AG10803 (cell line): ENCODE results near the gene KRTAP10-2.
A peak's percentile ranks its signal among the peaks of the same experiment; 100 is the strongest.
"Not testable (repeated sequence)": the region's sequence is repeated elsewhere in the genome, so short reads cannot be mapped to it uniquely, and the experiment has no call there.

Experiments
- DNase-seq: peaks from one replicate; pipeline ENCODE4 v3.0.0; 2010; ENCODE audit warnings: low read depth
- H3K4me3 ChIP-seq: 2 replicates; pipeline ENCODE4 v1.5.1; 2011; ENCODE audit warnings: mild to moderate bottlenecking, low read length, control low read depth
- TF ChIP-seq, protein P1 (sequence below): conservative IDR thresholded peaks from 2 replicates; pipeline ENCODE4 v1.5.1; 2011; ENCODE audit warnings: mild to moderate bottlenecking, low read length, control low read depth, inconsistent platforms

Gene KRTAP10-2, protein sequence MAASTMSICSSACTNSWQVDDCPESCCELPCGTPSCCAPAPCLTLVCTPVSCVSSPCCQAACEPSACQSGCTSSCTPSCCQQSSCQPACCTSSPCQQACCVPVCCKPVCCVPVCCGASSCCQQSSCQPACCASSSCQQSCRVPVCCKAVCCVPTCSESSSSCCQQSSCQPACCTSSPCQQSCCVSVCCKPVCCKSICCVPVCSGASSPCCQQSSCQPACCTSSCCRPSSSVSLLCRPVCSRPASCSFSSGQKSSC

DNA sequence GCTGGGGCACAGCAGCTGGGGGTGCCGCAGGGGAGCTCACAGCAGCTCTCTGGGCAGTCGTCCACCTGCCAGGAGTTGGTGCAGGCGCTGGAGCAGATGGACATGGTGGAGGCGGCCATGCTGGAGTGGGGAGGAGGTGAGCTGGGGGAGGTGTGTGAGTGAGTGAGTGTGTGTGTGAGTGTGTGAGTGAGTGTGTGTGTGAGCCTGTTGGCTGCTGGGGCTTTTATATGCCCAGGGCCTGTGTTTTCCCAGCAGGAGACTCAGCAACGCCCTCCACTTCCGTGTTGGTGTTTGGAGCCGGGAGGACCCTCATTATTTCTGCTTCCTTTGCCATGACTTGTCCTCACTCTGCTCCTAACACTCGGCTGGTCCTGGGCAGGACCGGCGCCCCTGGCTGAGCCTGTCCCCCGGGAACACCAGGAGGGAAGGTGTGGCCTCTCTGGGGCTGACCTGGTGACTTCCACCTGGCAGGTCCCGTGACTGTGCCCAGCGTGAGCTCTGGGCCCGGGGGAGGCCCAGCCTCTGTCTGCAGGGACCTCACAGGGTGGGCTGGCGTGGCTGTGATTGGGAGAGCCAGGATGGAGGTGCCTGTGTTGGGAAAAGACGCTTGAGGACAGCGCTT is at the start of gene KRTAP10-2:
KRTAP10-2 (minus strand) TSS at position 166 of the 622 bp plus-strand sequence; CDS start at position 119, 47 bp downstream.
- TF ChIP-seq, protein P1, sequence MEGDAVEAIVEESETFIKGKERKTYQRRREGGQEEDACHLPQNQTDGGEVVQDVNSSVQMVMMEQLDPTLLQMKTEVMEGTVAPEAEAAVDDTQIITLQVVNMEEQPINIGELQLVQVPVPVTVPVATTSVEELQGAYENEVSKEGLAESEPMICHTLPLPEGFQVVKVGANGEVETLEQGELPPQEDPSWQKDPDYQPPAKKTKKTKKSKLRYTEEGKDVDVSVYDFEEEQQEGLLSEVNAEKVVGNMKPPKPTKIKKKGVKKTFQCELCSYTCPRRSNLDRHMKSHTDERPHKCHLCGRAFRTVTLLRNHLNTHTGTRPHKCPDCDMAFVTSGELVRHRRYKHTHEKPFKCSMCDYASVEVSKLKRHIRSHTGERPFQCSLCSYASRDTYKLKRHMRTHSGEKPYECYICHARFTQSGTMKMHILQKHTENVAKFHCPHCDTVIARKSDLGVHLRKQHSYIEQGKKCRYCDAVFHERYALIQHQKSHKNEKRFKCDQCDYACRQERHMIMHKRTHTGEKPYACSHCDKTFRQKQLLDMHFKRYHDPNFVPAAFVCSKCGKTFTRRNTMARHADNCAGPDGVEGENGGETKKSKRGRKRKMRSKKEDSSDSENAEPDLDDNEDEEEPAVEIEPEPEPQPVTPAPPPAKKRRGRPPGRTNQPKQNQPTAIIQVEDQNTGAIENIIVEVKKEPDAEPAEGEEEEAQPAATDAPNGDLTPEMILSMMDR = no peak
- DNase-seq = no peak
- H3K4me3 ChIP-seq = no peak within 1 kb of the TSS

DNA sequence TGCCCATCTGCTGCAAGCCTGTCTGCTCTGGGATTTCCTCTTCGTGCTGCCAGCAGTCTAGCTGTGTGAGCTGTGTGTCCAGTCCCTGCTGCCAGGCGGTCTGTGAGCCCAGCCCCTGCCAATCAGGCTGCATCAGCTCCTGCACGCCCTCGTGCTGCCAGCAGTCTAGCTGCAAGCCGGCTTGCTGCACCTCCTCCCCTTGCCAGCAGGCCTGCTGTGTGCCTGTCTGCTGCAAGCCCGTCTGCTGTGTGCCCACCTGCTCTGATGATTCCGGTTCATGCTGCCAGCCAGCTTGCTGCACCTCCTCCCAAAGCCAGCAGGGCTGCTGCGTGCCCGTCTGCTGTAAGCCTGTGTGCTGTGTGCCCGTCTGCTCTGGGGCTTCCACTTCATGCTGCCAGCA is 49.8 kb upstream of the KRTAP10-2 start:
- DNase-seq, H3K4me3 ChIP-seq: not testable (repeated sequence)

DNA sequence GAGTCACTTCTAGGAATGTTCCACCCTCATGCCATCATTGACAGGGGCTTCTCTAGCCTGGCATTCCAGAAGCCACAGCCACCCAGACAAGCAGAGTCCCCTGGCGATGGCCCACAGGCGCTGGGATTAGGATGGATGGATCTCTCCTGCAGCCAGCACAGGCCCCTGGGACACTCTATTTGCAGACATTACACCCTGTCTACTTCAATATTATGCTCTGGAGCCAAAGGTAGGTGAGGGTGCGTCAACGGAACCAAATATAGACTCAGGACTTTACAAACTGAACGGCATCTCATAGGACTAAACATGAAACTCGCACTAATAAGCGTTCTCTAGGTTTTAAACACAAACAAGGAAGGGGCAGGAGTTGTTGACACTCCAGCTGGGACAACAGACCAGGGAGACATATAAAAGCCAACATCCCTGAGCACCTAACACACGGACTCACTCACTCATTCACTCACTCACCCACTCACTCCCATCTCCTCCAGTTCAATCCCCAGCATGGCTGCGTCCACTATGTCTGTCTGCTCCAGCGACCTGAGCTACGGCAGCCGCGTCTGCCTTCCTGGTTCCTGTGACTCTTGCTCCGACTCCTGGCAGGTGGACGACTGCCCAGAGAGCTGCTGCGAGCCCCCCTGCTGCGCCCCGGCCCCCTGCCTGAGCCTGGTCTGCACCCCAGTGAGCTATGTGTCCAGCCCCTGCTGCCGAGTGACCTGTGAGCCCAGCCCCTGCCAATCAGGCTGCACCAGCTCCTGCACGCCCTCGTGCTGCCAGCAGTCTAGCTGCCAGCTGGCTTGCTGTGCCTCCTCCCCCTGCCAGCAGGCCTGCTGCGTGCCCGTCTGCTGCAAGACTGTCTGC is 49.0 kb upstream of the KRTAP10-2 start, which contains the start of gene KRTAP10-7:
KRTAP10-7 (plus strand) TSS at position 480 of the 861 bp plus-strand sequence; CDS start at position 505, 25 bp downstream.
- not testable (repeated sequence) for DNase-seq, H3K4me3 ChIP-seq

DNA sequence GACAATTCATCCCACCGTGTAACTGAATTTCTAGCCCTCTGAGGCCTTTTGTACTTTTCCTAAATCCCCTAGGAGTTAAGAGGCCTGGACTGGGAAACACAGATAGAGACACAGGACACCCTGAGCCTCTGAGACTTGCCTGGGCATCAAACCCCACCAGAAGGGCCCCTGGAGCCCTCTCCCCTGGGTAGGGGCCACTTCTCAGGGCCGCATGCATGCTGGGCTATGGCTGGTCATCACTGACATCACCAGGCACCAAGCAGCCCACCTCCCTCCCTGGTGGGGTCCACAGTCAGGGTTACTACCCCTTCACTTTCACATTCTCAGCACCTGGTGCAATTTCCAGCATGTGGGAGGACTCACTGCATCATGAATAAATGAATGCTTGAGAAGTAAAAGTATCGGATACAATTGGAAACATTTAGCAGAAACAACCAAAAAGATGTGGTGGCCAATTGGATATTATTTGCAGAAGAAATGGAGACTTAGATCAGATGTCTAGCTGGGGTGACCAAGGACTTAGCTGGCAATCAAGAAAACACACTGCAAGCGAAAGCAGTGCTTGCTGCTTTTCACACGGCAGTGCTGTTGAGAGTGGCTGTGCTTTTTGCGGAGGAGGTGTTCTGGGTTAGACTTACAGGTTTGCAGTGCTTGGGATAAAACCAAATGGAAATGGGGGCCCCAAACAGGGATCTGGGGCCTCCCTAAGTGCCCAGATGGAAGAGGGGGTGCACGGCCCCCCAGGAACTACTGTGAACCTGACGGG is 48.1 kb upstream of the KRTAP10-2 start:
- TF ChIP-seq, protein P1 = no peak
- DNase-seq = no peak
- no peak overlapping the region for H3K4me3 ChIP-seq

DNA sequence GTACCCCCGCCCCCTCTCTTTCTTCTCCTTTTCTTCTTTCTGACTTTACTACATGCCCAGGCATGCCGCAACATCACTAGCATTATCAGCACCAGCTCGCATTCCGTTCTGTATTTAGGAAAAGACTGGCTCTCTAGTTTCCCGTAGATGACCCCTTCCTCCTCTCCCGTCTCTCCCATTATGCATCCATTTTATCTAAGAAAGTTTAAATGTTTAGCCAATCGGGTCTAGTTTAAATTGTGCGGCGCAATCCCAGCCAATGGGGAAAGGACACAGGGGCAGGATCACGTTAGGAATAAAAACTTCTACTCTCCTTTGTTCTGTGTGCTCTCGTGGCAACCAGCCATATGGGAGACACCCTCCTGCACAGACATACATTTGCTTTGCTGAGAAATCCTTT is 46.8 kb upstream of the KRTAP10-2 start:
- TF ChIP-seq, protein P1 = no peak
- H3K4me3 ChIP-seq = no peak overlapping the region
- no peak for DNase-seq

DNA sequence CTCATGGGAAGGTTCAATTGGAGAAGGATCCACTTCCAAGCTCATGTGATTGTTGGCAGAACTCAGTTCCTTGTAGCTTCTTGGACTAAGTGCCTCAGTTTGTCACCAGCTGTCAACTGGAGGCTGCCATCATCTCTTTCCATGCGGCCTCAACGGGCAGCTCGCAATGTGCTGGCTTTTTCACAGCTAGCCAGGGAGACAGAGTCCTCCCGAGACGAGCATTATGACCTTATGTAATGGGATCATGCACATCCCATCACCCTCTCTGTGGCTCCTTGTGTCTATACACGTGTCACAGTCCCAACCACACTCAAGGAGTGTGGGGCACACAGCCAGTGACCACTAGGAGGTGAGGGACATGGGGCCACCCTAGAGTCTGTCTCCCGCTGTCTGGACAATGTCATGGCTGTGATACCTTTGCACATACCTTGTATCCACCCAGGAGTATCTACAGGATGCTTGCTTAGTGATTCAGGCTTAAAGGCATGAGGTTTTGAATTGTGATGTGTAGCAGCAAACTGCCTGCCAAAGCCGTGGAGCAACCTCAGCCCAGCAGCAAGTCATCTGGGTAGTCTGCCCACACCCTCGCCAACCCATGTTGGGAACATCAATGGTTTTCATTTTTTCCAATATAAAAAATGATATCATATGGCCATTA is 44.9 kb upstream of the KRTAP10-2 start:
- TF ChIP-seq, protein P1 = no peak
- H3K4me3 ChIP-seq = no peak overlapping the region
- peak; percentile 23 for DNase-seq

DNA sequence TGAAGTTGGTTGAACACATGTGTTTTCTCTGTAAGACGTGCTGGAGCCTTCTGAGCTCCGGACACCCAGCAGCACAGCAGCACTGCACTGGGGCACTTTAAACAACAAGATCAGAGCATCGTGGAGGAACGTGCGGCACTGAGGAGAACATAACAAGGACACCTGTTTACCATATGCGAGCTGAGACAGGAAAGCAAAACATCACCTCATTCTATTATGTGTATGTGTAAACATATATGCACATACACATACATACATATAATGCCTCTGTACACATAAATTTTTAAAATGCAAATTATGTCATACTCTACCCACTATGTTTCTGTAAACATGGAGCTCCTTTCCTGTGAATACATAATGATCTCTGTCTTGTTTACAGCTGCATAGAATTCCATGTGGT is 44.2 kb upstream of the KRTAP10-2 start:
- H3K4me3 ChIP-seq = no peak overlapping the region
- TF ChIP-seq, protein P1 = no peak
- DNase-seq = no peak
